Sciatic nerve (tissue), 2 donors: ENCODE measurements around the gene MAP3K5. TPM values are rescaled to one million over a fixed set of nuclear protein-coding genes. Genes with fewer than 3 reads are reported as not detected.
A peak's percentile ranks its signal among the peaks of the same experiment; 100 is the strongest.
"Not testable (repeated sequence)": the region's sequence is repeated elsewhere in the genome, so short reads cannot be mapped to it uniquely, and the experiment has no call there.

Experiments used
- ATAC-seq: fragments of 200-7000 bp; cut with Tn5 transposase; one replicate; pipeline ENCODE4 v1.9.1; 2020; ENCODE audit warnings: mild to moderate bottlenecking, moderate library complexity
- DNase-seq: peaks from one replicate; pipeline ENCODE4 v3.0.0-alpha.2; 2020; ENCODE audit warnings: low spot score
- intact Hi-C: fragments of 100-400 bp; cut with DNase I; formaldehyde crosslinking; loops from one replicate; pipeline ENCODE4 v1.14.2; 2022
- total RNA-seq: library from RNA; stranded (reverse); fragmentation: NEBNext Ultra II Directional; extraction: Animal tissue kit (Norgen Biotek cat#: 25700); gene quantifications from one replicate; pipeline ENCODE4 v1.2.1, GENCODE V29; 2021
- donor health status: DM: no; HTN: no; CAD: no.
- donor health status: DM: no; HTN: no; CAD: no.

The MAP3K5 gene
- total RNA-seq, 1 donor from 2014 or later: 18.9 TPM

GRCh38 chr6:136795996-136796395, 3.7 kb upstream of the MAP3K5 start:
- DNase-seq (no peak), ATAC-seq (no peak)
- intact Hi-C loops: loop anchor here (10.0 kb wide), 1 partner anchor 151 kb away; no protein-coding TSS in a partner anchor

GRCh38 chr6:136795386-136795785, 3.1 kb upstream of the MAP3K5 start:
- DNase-seq (no peak), ATAC-seq (no peak)
- intact Hi-C loops: loop anchor here (10.0 kb wide), 1 partner anchor 151 kb away; no protein-coding TSS in a partner anchor

GRCh38 chr6:136793363-136793762, 1.1 kb upstream of the MAP3K5 start:
- intact Hi-C loops: loop anchor here (10.0 kb wide), 1 partner anchor 149 kb away; no protein-coding TSS in a partner anchor
- no peak for DNase-seq
- ATAC-seq: no peak

GRCh38 chr6:136792095-136792409, 225 bp downstream of the MAP3K5 start:
- intact Hi-C loops: loop anchor here (10.0 kb wide), 1 partner anchor 147 kb away; no protein-coding TSS in a partner anchor
- DNase-seq (no peak), ATAC-seq (no peak)

GRCh38 chr6:136791296-136792094, 782 bp downstream of the MAP3K5 start:
- intact Hi-C loops: loop anchor here (10.0 kb wide), 1 partner anchor 147 kb away; no protein-coding TSS in a partner anchor
- ATAC-seq: peak; percentile 77
- peak; percentile 71 for DNase-seq

- intact Hi-C loops: loop anchor here (10.0 kb wide), 1 partner anchor 146 kb away; no protein-coding TSS in a partner anchor
- DNase-seq (no peak), ATAC-seq (no peak)
Measured at GRCh38 chr6:136790411-136791295, 1.6 kb downstream of the MAP3K5 start.

GRCh38 chr6:136789440-136789839, 2.8 kb downstream of the MAP3K5 start:
- DNase-seq, intact Hi-C loops, ATAC-seq: not testable (repeated sequence)

GRCh38 chr6:136788069-136788902, 4.0 kb downstream of the MAP3K5 start:
- no peak for ATAC-seq
- DNase-seq: no peak
- intact Hi-C loops: no loop called here

- ATAC-seq (no peak), DNase-seq (no peak)
- intact Hi-C loops: no loop called here
Measured at GRCh38 chr6:136787726-136788068, 4.6 kb downstream of the MAP3K5 start.

GRCh38 chr6:136786658-136787057, 5.6 kb downstream of the MAP3K5 start:
- no peak for DNase-seq
- intact Hi-C loops: no loop called here
- no peak for ATAC-seq

- DNase-seq: peak; percentile 61
- intact Hi-C loops: no loop called here
- peak; percentile 55 for ATAC-seq
Measured at GRCh38 chr6:136784910-136785746, 7.1 kb downstream of the MAP3K5 start.

GRCh38 chr6:136784271-136784664, 8.0 kb downstream of the MAP3K5 start:
- no peak for ATAC-seq
- intact Hi-C loops: no loop called here
- DNase-seq: no peak

GRCh38 chr6:136783495-136784270, 8.6 kb downstream of the MAP3K5 start:
- DNase-seq (no peak), ATAC-seq (peak; percentile 75)
- intact Hi-C loops: no loop called here

- DNase-seq (no peak), ATAC-seq (no peak)
- intact Hi-C loops: no loop called here
Measured at GRCh38 chr6:136783021-136783420, 9.3 kb downstream of the MAP3K5 start.

GRCh38 chr6:136782021-136782770, 10.1 kb downstream of the MAP3K5 start:
- no peak for DNase-seq
- ATAC-seq: no peak
- intact Hi-C loops: no loop called here

- ATAC-seq: no peak
- intact Hi-C loops: no loop called here
- no peak for DNase-seq
Measured at GRCh38 chr6:136780972-136781371, 11.3 kb downstream of the MAP3K5 start.

- DNase-seq (no peak), ATAC-seq (no peak)
- intact Hi-C loops: no loop called here
Measured at GRCh38 chr6:136779682-136780081, 12.6 kb downstream of the MAP3K5 start.
